HTERT RPE-1 (cell line): ENCODE measurements around the gene TNNI3K.

Source experiments
- in situ Hi-C: fragments of 300-500 bp; cut with MboI; formaldehyde crosslinking; loops from 4 replicates; pipeline ENCODE4 v1.14.3; 2020; ENCODE audit warnings: low sequenced_read_pairs

The TNNI3K gene

GRCh38 chr1:74534241-74534640, 299.1 kb downstream of the TNNI3K start:
- in situ Hi-C loops = no loop called here

GRCh38 chr1:74545821-74546220, 310.6 kb downstream of the TNNI3K start:
- in situ Hi-C loops = no loop called here

- in situ Hi-C loops = no loop called here
Observed at GRCh38 chr1:74548961-74549750, 314.0 kb downstream of the TNNI3K start.

- in situ Hi-C loops = no loop called here
Observed at GRCh38 chr1:74549932-74550331, 314.7 kb downstream of the TNNI3K start.

GRCh38 chr1:74570797-74571492, 335.8 kb downstream of the TNNI3K start:
- in situ Hi-C loops = no loop called here

- in situ Hi-C loops = no loop called here
Observed at GRCh38 chr1:74571493-74571800, 336.3 kb downstream of the TNNI3K start.

GRCh38 chr1:74571891-74572290, 336.7 kb downstream of the TNNI3K start:
- in situ Hi-C loops = no loop called here

GRCh38 chr1:74578101-74578500, 342.9 kb downstream of the TNNI3K start:
- in situ Hi-C loops = no loop called here

GRCh38 chr1:74579425-74579824, 344.2 kb downstream of the TNNI3K start:
- in situ Hi-C loops = no loop called here

- in situ Hi-C loops = no loop called here
Observed at GRCh38 chr1:74583397-74583796, 348.2 kb downstream of the TNNI3K start.

- in situ Hi-C loops = no loop called here
Observed at GRCh38 chr1:74584185-74584584, 349.0 kb downstream of the TNNI3K start.

GRCh38 chr1:74586253-74586897, 351.2 kb downstream of the TNNI3K start:
- in situ Hi-C loops = no loop called here

GRCh38 chr1:74587888-74588287, 352.7 kb downstream of the TNNI3K start:
- in situ Hi-C loops = no loop called here

GRCh38 chr1:74590288-74590687, 355.1 kb downstream of the TNNI3K start:
- in situ Hi-C loops = no loop called here

- in situ Hi-C loops = no loop called here
Observed at GRCh38 chr1:74591949-74592348, 356.8 kb downstream of the TNNI3K start.

- in situ Hi-C loops = no loop called here
Observed at GRCh38 chr1:74592580-74593355, 357.6 kb downstream of the TNNI3K start.
